Hematopoietic multipotent progenitor cell treated with erythropoietin and hydrocortisone succinate and interleukin-3 and kit ligand, for 4 days (in vitro differentiated cells): ENCODE measurements around the gene CYSTM1.

Experiments
- DNase-seq: peaks from one replicate; pipeline ENCODE4 v3.0.0-alpha.2; 2015

Gene CYSTM1

DNA sequence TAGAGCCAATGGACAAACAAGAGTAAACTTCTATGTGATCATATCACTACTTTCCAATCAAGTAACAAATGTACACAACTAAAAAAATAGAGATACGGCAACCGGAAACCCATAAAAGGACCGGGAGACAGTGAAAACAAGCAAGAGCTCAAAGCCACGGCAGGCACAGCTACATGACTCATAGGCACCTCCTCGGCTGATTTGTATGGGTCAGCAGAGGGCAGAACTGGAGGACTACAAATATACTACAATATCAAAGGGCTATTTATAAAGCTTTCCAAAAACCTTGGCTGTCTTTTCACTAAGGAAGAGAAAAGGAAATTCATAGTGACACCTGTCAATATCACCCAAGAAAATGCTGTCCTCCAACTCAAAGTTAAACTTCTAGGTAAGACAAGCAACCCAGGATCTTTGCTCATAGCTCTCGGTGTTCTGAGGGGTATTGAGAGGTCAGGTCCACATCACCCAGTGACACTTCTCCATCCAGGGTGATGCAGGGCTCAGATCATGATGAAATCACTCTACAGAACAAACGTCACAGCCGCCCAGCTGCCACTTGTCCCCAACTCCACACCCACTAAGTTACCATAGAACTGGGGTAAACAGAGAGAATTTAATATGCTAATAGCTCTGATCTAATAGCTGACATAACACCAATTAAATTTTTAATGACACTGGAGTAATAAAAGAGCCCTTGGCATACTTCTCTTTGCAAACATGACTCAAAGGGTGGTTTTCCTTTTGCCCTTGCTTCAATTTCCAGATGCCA is 86.6 kb downstream of the CYSTM1 start:
- DNase-seq: peak; percentile 55

DNA sequence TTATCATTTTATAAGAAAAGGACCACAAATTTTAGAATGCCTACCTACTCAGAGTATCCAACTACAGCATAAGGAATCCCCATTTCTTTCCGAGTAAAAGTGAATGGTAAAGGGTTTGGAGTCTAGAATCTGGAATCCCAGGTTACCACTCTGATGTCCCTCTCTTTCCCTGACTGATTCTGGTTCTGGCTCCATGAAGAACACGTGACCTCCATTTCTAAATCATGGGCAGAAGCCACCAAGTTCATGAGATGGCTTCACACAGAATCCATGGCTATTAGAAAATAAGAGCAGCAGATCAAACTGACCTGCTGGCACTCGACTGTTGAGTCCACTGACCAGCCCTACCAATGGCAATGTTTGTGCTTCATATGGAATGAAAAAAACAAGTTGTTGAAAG is 87.2 kb downstream of the CYSTM1 start:
- no peak for DNase-seq

DNA sequence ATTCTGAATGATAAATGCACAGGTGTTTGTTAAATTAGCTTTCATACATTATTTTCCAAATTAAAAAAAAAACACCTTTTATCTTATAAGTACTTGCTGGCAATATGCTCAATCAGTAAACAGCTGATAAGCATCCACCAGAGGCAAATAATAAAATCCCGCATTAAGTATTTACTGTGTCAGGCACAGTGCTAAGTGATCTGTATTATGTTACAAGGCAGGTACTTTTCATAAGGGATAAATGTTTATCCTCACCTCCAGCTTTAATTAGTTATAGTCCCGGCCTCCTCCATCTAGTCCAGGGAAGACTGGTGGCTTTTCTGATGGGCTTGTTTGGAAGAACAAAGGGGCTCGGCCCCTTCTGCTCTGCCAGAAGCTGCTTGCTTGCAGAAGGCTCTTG is 87.9 kb downstream of the CYSTM1 start:
- no peak for DNase-seq

DNA sequence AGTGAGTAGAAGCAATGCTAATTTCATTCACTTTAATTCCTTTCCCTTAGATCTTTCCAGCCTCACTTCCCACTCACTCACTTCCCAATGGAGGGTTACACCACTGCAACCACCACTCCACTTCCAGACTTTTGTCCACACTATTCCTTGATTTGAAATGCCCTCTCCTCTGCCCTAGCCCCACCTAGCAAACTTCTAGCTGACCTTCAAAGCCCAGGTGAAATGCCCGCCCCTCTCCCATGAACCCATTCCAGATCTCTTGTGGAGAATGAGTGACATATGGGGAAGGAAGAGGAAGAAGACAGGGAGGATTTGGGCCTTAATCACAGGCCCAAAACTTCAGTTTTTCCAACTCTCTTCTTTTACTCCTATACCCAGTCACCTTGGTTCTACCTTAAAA is 90.9 kb downstream of the CYSTM1 start:
- DNase-seq: no peak

DNA sequence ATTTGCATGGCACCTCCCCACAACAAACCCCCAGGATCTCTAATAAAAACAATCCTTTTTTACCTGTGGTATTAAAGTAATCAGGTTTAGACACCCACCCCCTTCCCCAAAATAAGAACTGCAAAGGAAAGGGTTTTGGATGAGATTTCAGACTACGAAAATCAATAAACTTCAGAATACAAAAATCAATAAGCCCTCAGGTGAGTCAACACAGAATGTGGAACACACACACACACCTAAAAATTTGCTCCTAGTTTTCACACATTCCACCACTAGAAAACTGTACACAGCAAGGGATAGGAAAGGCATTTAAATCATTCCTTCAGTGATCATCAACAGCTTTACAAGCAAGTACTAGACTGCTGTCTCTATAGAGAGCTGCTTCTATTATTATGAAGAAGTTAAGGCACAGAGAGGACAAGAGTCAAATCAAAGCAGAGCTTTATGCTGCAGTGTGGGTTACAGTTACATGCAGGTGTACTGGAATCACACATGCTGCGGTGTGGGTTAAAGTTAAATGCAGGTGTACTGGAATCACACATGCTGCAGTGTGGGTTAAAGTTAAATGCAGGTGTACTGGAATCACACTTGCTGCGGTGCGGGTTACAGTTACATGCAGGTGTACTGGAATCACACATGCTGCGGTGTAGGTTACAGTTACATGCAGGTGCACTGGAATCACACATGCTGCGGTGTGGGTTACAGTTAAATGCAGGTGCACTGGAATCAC is 91.6 kb downstream of the CYSTM1 start:
- DNase-seq: no peak

DNA sequence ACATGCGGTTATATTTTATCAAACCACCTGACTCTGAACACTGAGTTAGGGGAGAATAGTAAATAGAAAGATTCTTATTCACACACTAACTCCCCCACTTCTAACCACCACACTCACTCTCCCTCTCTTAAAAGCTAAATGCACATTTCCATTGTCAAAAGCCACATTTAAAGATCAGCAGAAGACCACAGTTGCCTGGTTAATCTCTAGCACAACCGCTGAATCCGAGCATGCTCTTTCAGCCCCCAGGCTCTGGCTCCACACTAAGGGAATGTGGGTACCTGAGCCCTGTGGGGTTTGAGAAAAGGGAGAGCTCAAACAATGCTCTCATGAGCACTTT is 92.2 kb downstream of the CYSTM1 start:
- DNase-seq: no peak

DNA sequence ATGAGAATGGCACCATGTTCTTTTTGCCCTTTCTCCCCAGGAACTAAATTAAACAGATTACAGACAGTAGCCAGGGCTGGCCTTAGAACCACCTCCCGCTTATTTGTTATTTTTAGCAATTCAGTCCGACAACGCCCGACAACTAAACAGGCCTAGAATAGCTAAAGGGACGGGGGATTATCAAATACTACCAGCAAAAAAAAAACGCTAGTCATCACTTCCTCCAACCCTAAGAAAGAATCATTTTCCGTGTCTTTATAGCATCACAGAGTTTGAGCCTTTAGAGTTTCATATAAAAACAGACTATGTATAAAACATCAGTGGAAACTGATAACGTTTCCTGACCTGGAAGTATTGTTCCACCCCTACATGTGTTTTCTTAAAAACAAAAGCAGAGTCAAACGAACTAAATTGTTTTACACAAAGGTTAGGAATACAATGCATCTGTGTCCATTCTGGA is 92.6 kb downstream of the CYSTM1 start:
- peak; percentile 33 for DNase-seq

DNA sequence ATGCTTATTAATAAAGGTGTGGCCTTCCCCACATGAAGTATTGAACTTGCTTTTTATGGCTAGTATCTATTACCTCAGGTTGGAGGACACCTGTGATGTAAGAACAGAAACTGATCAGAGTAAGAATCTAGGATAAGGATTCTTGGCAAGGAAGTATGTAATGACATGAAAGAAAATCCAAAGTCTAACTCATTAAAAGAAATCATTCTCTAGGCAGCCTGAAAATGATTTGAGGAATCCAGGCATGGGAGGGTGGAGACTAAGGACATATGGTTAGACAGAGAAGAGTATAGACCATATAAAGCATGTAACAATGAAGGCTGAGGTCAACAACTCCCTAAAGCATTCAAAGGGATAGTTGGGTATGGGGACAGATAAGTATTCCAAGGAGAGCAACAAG is 95.0 kb downstream of the CYSTM1 start:
- no peak for DNase-seq

DNA sequence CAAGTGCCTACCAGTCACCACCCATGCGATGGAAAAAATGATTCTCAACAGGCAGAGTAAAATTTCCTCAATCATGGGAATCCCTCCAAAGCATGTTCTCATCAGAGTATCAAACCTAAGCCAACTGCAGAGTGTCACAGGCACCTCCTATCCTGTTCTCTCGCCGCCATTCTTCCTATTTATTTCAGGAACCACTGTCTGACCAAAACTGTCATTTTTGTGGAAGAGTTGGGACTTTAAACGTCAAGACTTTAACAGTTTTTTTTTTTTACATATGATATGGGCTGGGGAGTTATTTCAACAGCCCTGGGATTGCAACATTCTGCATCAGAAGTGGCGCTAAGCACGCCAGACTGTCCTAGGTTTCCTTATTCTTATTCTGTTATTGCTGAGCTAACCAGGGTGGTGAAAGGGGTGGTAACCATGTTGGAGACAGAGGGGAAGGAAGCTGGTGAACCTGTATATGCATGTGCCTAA is 98.5 kb downstream of the CYSTM1 start:
- DNase-seq: peak; percentile 87

DNA sequence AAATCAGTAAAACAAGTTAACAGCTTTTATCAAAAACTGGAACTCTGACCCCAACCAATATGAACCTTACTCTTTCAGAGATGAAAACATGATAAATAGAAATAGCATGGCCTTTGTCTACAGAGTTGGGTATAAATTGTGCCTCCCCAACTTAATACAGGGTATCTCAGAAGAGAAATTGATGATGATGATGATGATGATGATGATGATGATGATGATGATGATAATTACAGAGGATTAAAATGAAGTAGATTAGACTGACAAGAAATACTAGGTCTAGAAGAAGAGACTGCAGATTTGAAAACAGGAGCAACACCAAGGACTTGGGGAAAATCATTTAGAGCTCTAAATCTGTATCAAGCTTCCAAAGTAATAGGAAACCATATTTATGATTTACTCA is 100.8 kb downstream of the CYSTM1 start:
- DNase-seq: no peak

DNA sequence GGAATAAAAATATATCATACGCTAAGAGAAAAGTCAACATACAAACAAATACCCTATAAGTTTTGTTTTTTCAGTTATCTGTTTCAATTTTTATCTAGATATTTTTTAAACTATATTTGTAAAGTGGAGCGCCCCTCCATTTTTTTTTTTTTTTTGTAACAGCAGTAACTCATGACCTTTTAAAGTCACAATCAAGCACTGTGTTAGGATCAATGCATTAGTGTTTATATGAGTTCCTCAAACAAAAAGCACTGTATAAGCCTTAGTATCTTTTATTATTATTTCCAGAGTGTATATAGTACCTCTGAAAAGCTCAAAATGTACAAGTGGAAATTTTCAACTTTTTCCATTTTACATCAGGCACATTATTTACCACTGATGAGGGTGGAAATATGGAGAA is 107.3 kb downstream of the CYSTM1 start:
- DNase-seq: no peak

DNA sequence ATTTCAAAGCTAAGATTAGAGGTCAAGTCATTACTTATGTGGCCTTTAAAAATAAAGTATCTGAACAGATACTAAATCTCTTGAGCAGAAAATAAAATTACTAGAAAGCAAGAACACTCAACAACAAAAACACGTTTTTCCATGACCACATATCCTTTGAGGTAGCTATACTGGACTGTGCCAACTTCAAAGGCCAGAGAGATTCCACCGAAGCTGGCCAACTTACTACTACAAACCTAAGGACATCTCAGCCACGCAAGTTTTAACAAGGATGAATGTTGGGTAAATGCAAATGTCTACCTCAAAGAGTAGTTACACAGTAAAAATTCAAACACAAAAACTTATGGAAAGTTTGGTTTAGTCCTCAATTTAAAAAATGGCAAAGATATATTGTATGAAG is 109.0 kb downstream of the CYSTM1 start:
- DNase-seq: no peak

DNA sequence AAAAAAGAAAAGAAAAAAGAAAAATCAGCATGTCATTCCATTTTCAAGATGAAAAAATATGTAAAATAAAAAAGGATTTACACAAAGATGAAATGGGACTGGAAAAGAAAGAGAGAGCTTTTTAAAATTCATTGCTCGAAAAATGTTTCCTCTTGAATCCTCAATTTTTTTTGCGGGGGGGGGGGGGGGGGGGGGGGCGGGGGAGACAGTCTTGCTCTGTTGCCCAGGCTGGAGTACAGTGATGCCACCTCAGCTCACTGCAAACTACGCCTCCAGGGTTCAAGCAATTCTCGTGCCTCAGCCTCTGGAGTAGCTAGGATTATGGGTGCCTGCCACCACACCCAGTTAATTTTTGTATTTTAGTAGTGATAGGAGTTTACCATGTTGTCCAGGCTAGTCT is 111.4 kb downstream of the CYSTM1 start:
- no peak for DNase-seq

DNA sequence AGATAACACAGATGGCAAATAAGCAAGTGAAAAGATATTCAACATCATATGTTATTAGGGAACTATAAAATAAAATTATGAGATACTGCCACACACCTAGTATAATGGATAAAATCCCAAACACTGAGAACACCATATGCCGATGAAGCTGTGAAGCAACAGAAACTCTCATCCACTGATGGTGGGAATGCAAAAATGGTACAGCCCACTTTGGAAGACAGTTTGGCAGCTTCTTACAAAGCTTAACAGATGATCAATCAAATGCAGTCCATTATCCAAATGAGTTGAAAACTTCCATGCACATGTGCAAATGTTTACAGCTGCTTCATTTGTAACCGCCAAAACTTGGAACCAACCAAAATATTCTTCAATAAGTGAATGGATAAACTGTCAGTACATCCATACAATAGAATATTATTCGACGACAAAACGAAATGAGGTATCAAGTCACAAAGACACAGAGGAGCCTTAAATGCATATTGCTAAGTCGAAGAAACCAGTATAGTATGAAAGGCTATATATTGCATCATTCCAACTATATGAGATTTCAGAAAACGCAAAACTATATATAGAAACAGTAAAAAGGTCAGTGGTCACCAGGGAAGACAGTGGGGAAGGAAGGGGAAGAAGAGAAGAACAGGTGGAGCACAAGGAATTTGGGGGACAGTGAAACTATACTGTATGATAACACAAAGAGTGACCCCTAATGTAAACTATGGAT is 113.0 kb downstream of the CYSTM1 start:
- DNase-seq: no peak

DNA sequence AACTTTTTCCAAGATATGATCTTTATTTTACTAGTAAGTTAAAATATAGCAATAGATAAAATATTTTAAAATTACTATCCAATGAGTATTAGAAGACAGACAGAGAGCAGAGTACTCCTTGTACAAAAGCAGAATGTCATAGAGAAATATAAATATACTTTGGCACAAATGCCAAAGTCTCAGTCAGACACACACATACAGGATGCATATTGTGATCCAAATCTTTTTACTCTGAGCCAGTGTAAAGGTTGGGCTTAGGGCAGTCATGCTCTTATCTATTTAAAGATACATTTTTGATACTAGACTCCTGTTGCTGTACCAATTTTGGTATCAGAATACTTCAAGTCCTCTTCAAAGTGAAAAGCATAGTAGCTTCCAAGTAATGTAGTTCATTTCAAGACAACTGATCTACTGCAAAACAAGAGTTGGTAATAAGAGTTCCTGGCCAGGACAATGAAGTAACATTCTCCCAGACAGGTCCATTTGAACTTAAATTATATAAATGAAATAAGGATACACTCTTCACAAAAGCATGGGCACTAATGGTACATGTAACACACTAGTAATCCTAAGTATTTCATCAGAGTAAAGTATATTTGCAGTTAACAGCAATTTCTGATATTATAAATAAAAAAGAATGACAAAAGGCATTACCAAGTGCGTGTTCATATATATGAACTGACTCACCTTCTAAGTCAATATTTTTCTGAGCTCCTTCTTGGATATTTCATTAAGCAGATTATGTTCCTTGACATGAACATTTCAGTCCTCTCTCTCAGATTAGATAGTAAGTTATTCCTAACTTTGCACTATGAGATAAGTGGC is 117.4 kb downstream of the CYSTM1 start:
- no peak for DNase-seq
